GM12865 (cell line): Measurements from ENCODE around the gene LIPG.
"Not testable (repeated sequence)": the region's sequence is repeated elsewhere in the genome, so short reads cannot be mapped to it uniquely, and the experiment has no call there.

Source experiments
- DNase-seq: peaks from one replicate; pipeline ENCODE4 v3.0.0; 2010; ENCODE audit warnings: low read depth
- H3K4me3 ChIP-seq: 2 replicates; pipeline ENCODE4 v1.5.1; 2011; ENCODE audit warnings: mild to moderate bottlenecking, low read depth, low read length, control low read depth
- TF ChIP-seq, protein P1 (sequence below): IDR thresholded peaks from 2 replicates; pipeline ENCODE4 v1.5.1; 2011; ENCODE audit warnings: low read length, control low read depth, low read depth, inconsistent platforms; ENCODE audit not compliant: insufficient read depth; ENCODE audit errors: missing control alignments

The LIPG gene

DNA sequence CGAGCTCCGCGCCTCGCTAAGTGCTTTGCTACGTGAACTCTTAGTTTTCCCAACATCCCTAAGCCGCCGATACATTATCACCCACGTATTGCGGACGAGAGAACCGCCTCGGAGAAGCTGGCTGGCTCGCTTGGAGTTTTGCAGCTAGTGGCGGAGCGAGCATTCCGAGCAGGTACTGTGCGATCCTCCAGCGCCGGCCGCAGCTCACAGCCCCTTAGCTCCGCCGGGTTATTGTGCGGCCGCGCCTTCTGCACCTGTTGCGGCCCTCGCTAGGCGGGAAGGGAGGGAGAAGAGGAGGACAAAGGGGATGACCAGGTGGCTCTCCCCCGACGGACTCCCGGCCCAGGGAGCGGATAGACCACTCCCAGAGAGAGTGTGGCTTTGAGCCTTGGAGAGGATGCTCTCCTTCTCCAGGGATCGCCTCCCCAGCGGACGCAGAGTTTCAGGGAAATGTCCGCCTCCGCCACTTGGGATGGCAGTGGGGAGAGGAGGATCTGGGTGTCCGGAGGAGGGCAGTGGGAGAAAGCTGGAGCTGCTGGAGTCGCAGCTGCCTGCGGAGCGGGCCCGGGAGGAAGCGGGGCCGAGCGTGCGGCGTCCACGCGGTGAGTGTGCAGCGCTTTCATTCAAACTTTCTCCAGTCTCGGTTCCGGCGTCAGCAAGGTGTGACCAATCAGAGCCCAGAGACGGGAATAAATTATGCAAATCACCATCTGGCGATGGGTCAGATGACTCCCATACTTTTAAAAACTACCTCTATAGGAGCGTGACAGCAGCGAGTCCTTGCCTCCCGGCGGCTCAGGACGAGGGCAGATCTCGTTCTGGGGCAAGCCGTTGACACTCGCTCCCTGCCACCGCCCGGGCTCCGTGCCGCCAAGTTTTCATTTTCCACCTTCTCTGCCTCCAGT is at the start of gene LIPG:
LIPG (plus strand) TSS at position 769 of the 905 bp plus-strand sequence. CDS start 252 bp downstream, outside the sequence.
- H3K4me3 ChIP-seq, result peak within 1 kb of the TSS; percentile 38
- DNase-seq, result peak; percentile 68
- TF ChIP-seq, protein P1, sequence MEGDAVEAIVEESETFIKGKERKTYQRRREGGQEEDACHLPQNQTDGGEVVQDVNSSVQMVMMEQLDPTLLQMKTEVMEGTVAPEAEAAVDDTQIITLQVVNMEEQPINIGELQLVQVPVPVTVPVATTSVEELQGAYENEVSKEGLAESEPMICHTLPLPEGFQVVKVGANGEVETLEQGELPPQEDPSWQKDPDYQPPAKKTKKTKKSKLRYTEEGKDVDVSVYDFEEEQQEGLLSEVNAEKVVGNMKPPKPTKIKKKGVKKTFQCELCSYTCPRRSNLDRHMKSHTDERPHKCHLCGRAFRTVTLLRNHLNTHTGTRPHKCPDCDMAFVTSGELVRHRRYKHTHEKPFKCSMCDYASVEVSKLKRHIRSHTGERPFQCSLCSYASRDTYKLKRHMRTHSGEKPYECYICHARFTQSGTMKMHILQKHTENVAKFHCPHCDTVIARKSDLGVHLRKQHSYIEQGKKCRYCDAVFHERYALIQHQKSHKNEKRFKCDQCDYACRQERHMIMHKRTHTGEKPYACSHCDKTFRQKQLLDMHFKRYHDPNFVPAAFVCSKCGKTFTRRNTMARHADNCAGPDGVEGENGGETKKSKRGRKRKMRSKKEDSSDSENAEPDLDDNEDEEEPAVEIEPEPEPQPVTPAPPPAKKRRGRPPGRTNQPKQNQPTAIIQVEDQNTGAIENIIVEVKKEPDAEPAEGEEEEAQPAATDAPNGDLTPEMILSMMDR, result no peak

DNA sequence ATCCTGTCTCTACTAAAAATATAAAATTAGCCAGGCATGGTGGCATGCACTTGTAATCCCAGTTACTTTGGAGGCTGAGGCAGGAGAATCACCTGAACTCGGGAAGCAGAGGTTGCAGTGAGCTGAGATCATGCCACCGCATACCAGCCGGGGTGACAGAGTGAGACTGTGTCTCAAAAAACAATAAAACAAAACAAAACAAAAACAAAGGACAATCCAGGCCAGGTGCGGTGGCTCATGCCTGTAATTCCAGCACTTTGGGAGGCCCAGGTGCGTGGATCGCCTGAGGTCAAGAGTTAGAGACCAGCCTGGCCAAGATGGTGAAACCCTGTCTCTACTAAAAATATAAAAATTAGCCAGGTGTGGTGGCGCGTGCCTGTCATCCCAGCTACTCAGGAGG is 49.0 kb upstream of the LIPG start:
- not testable (repeated sequence) for DNase-seq, H3K4me3 ChIP-seq

DNA sequence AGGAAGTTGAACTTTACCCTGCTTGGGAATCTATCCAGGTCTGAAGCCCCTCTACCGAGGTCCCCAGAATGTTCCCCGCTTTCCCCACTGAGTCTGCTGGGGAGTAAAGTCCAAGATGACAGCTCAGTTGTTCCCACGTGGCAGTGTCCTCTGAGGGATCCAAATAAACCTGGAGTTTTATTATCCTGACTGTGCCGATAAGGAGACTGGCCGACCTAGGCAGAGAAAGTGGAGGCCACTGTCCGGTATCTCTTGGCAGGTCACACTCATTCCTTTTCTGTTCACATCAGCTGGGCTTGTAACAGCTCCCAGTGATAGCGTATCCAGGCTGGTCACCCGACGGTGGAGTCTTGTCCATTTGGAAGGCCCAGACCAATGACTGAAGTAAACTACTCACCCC is 47.3 kb upstream of the LIPG start:
- TF ChIP-seq, protein P1, result no peak
- DNase-seq, result no peak
- H3K4me3 ChIP-seq, result no peak overlapping the region

DNA sequence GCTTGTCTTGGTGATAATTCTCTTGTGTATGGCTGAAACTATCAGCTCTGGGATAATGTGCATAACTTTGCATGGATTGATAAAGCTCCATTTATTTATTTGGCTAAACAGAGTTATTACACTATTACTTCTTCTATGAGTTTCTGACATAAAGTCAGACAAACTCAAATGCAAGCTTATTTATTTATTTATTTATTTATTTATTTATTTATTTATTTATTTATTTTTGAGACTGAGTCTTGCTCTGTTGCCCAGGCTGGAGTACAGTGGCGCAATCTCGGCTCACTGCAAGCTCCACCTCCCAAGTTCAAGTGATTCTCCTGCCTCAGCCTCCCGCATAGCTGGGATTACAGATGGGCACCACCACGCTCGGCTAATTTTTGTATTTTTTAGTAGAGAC is 46.9 kb upstream of the LIPG start:
- DNase-seq, H3K4me3 ChIP-seq: not testable (repeated sequence)

DNA sequence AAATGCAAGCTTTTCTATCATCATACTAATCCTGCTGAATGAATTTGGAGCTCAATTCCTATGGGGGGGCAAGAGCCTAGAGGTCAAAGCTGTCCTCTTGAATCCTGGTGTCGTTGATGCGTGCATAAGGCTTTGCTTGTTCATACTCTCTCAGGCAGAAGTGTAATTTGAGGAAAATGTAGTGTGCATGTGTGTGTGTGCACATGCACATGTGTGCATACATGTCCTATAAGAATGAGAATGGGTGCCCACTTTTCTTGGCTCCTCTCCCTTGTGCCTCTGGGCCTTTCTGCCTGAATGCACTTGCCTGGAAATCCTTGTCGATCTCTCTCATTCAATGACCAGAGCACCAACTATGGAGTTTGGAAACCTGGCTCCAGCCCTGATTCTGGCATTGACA is 46.3 kb upstream of the LIPG start:
- DNase-seq, result no peak
- TF ChIP-seq, protein P1, result no peak
- no peak overlapping the region for H3K4me3 ChIP-seq

DNA sequence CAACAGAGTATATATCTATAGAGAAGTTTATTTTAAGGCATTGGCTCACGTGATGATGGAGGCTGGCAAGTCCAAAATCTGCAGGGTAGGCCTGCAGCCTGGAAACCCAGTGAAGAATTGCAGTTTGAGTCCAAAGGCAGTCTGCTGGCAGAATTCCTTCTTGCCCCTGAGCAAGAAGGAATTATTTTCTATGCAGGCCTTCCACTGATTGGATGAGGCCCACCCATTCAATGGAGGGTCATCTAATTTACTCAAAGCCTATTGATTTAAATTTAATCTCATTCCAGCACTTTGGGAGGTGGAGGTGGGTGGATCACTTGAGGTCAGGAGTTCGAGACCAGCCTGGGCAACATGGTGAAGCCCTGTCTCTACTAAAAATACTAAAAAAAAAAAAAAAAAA is 44.4 kb upstream of the LIPG start:
- no peak overlapping the region for H3K4me3 ChIP-seq
- TF ChIP-seq, protein P1, result no peak
- DNase-seq, result no peak

DNA sequence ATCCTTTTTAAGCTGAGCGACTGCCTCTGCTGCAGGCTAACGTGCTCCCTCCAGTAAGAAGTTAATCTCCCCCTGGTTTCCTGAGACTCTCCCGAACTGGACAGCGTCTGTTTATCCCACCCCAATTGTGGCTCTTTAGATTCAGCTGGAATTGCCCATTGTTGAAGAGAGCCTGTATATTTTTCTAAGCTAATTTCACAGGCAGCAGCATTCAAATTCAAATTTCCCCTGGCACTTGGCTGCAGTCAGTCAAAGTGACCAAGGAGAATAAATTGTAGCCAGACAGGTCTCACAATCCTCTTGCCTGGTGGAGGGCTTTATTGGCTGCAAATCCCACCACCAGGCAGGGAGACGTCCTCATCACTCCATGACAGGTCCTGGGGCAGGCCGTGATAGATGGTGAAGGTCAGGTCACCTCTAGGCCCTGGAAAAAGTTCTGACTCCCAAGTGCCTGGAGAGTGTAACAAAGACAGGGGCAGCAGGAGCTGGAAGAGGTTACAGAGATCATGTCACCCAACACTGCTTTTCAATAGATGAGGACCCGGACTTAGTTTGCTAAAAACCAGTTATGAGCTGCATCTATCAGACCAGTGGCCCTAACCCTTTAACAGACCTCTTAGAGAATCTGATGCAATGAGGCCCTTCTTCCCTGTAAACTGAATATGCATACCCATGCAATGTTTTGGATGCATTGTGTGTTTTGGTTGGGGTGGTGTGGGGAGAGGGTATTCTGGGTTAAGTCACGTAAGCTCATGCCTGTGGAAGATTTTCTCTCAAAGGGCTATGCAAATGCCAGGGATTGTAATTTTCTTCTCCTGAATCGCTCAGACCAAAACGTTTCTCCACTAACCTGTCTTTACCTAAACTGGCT is 42.5 kb upstream of the LIPG start:
- no peak for DNase-seq
- TF ChIP-seq, protein P1, result no peak
- no peak overlapping the region for H3K4me3 ChIP-seq
